ENCODE results near the gene ZER1. TPM values are rescaled to one million over a fixed set of nuclear protein-coding genes. Genes with fewer than 3 reads are reported as not detected.

The ZER1 gene
- polyA plus RNA-seq, 1 donor from 2014 or later = 30.6 TPM

- TF ChIP-seq POLR2AphosphoS5 (IDR thresholded peaks at IDR 0.05) = no peak
- TF ChIP-seq TAF1 (IDR thresholded peaks at IDR 0.05; ENCODE audit: low read depth) = no peak
- no peak for TF ChIP-seq EP300 (conservative IDR thresholded peaks at IDR 0.05; ENCODE audit: poor library complexity, severe bottlenecking)
- no peak for TF ChIP-seq CTCF (IDR thresholded peaks at IDR 0.05; ENCODE audit: poor library complexity, severe bottlenecking)
- no peak for TF ChIP-seq SMC3 (conservative IDR thresholded peaks at IDR 0.05; ENCODE audit: poor library complexity)
- no peak for TF ChIP-seq MXI1 (conservative IDR thresholded peaks at IDR 0.05; ENCODE audit: poor library complexity, severe bottlenecking)
- no peak for TF ChIP-seq RAD21 (conservative IDR thresholded peaks at IDR 0.05)
- no peak for TF ChIP-seq EZH2 (IDR thresholded peaks at IDR 0.05; ENCODE audit: borderline replicate concordance, insufficient read depth, low read length, poor library complexity, severe bottlenecking)
- no peak for TF ChIP-seq REST (IDR thresholded peaks at IDR 0.05; ENCODE audit: borderline replicate concordance)
- no peak overlapping the region for H3K4me2 ChIP-seq (ENCODE audit: low read length)
- no peak overlapping the region for H2AFZ ChIP-seq (ENCODE audit: low read depth, low read length)
- H3K9me3 ChIP-seq (ENCODE audit: low read length) = no peaks in the 10 kb centered on the region
- H3K27me3 ChIP-seq (ENCODE audit: insufficient read depth, low read depth, low read length) = no peaks in the 10 kb centered on the region
- H3K9me2 ChIP-seq (ENCODE audit: insufficient read depth, low read length) = no peaks in the 10 kb centered on the region
- H3K27ac ChIP-seq (ENCODE audit: low read length) = no peak overlapping the region
- H3K4me3 ChIP-seq (ENCODE audit: low read length) = no peak overlapping the region
- no peaks in the 10 kb centered on the region for H3K36me3 ChIP-seq (ENCODE audit: insufficient read depth, low read length)
- no peak overlapping the region for H3K9ac ChIP-seq (ENCODE audit: low read length)
- H3F3A ChIP-seq (ENCODE audit: insufficient read depth, low read length, poor library complexity, severe bottlenecking) = no peaks in the 10 kb centered on the region
- no peaks in the 10 kb centered on the region for H3K79me2 ChIP-seq (replicated peaks; ENCODE audit: insufficient read depth, low read length)
- no peaks in the 10 kb centered on the region for H4K20me1 ChIP-seq (ENCODE audit: insufficient read depth)
These were observed 36.8 kb upstream of the ZER1 start for GRCh38 chr9:128808543-128808942.

GRCh38 chr9:128807827-128808226 lies 36.1 kb upstream of the ZER1 start:
- Histone ChIP-seq H3K79me2 (replicated peaks; ENCODE audit: insufficient read depth, low read length) (no peaks in the 10 kb centered on the region), H3K27me3 (ENCODE audit: insufficient read depth, low read depth, low read length) (no peaks in the 10 kb centered on the region), H3K4me2 (ENCODE audit: low read length) (no peak overlapping the region), H3F3A (ENCODE audit: insufficient read depth, low read length, poor library complexity, severe bottlenecking) (no peaks in the 10 kb centered on the region), H3K36me3 (ENCODE audit: insufficient read depth, low read length) (no peaks in the 10 kb centered on the region), H3K4me3 (ENCODE audit: low read length) (no peak overlapping the region), H3K9me2 (ENCODE audit: insufficient read depth, low read length) (no peaks in the 10 kb centered on the region), H3K9me3 (ENCODE audit: low read length) (no peaks in the 10 kb centered on the region), H4K20me1 (ENCODE audit: insufficient read depth) (no peaks in the 10 kb centered on the region), H2AFZ (ENCODE audit: low read depth, low read length) (no peak overlapping the region), H3K27ac (ENCODE audit: low read length) (no peak overlapping the region), H3K9ac (ENCODE audit: low read length) (no peak overlapping the region)
- TF ChIP-seq POLR2AphosphoS5 (IDR thresholded peaks at IDR 0.05) (no peak), TAF1 (IDR thresholded peaks at IDR 0.05; ENCODE audit: low read depth) (no peak), REST (IDR thresholded peaks at IDR 0.05; ENCODE audit: borderline replicate concordance) (no peak), EP300 (conservative IDR thresholded peaks at IDR 0.05; ENCODE audit: poor library complexity, severe bottlenecking) (no peak), EZH2 (IDR thresholded peaks at IDR 0.05; ENCODE audit: borderline replicate concordance, insufficient read depth, low read length, poor library complexity, severe bottlenecking) (no peak), SMC3 (conservative IDR thresholded peaks at IDR 0.05; ENCODE audit: poor library complexity) (no peak), CTCF (IDR thresholded peaks at IDR 0.05; ENCODE audit: poor library complexity, severe bottlenecking) (no peak), MXI1 (conservative IDR thresholded peaks at IDR 0.05; ENCODE audit: poor library complexity, severe bottlenecking) (no peak), RAD21 (conservative IDR thresholded peaks at IDR 0.05) (no peak)

Data from neural cell (in vitro differentiated cells).